HG03025 (cell line): ENCODE results near the gene FOXF1.

Experiments used
- ATAC-seq: cut with Tn5 transposase; IDR thresholded peaks from one replicate; pipeline ENCODE4 v1.9.1; 2021; ENCODE audit warnings: mild to moderate bottlenecking, moderate library complexity; ENCODE audit not compliant: unreplicated experiment, low FRiP score

Gene FOXF1

DNA sequence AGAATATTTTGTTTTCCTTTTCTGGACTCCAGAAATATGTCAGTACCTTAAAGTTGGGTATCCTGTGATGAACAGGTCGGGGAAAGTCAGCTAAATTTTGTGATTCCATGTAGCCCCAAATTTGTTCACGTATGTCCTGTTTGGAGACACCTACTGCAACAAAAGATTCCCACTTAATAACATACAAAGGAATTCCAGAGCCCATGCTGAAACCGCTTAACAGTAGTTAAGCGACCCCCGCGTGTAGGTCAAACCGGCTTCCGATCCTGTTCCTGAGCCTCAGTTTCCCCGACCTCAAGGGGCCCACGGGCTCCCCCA, 44.2 kb downstream of the FOXF1 start:
- ATAC-seq: no peak

DNA sequence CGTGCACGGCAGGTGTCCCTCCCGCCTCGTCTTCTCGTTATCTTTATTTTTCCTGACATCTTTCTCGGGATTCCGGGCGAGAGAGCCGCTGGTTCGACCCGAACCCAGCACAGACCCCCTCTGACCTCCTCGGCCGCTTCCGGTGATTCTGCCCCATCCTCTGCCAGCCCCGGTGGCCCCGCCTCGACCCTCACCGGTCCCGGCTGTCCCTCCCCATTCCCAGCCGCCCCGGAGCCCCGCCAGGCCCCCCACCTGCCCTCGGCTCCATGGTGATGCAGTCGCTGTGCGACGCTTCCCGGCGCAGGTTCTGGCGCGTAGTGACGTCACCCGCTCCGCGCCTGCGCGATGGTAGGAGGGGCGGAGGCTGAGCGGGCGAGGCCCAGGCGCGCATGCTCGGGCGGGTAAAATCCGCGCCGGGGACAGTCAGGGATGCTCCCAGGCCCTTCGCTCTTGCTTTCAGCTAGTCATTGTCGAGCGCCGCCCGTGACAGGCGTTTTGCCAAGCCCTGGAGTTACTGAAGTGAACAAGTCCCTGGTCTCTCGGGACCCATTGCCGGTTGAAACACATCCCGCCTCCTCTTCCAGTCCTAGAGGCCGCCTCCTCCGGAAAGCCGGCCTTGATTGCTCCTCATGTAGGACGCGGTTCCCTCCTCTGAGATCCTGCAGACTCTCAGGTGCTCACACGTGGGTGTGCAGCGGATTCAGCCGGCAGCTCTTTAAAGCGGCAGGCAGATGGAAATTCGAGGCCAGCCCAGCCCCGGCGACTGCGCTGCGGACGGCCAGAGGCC, 44.8 kb downstream of the FOXF1 start, which contains the start of gene MTHFSD:
TSS of gene MTHFSD (minus strand) at position 319 of the 787 bp plus-strand sequence. CDS start at position 268, 51 bp downstream.
- peak; percentile 85 for ATAC-seq

DNA sequence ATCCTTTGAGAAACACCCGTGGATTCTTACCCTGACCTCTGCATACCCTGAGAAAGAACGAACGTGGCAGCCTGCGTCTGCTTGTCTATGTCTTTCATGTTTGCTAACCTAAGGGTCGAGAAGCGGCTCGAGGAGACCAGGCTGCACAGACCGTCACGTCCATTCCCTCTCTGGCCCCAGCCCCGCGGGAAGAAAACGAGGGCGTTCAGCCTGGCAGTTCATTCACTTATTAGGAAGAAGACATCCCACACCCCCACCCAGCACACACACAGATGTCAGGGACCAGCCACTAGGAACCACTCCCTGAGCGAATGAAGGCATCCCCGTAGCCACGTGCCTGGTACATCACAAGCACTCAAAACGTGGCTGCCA, 45.4 kb downstream of the FOXF1 start:
- no peak for ATAC-seq

DNA sequence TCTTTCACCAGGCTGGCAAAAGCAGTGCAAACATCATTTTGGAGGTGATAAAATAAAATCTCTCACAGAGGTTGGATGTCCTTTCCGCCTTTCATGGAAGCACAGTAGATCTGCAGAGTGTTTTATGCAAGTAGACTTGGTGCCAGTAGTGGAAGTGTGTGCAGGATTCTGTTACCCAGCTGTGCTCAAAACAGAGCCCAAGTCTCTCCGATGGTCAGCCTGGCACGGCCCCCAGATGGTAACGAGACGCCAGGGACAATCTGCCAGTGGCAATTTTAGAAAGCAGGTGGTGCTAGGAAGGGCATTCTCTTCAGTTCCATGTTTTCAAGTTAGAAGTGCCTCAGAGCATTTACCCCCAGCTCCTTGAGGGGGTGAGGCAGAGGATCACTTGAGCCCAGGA, 46.2 kb downstream of the FOXF1 start:
- ATAC-seq: no peak

DNA sequence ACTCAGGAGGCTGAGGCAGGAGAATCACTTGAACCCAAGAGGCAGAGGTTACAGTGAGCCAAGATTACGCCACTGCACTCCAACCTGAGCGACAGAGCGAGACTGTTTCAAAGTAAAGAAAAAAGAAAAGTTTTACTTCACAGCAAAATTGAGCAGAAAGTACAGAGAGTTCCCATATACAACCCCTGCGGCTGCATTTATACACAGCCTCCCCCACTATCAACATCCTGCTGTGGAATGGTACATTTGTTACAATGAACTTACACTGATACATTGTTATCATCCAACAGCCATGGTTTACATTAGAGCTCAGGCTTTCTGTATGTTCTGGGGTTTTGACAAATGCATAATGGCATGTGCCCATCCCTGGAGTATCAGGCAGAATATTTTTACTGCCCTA, 47.3 kb downstream of the FOXF1 start:
- ATAC-seq: no peak

DNA sequence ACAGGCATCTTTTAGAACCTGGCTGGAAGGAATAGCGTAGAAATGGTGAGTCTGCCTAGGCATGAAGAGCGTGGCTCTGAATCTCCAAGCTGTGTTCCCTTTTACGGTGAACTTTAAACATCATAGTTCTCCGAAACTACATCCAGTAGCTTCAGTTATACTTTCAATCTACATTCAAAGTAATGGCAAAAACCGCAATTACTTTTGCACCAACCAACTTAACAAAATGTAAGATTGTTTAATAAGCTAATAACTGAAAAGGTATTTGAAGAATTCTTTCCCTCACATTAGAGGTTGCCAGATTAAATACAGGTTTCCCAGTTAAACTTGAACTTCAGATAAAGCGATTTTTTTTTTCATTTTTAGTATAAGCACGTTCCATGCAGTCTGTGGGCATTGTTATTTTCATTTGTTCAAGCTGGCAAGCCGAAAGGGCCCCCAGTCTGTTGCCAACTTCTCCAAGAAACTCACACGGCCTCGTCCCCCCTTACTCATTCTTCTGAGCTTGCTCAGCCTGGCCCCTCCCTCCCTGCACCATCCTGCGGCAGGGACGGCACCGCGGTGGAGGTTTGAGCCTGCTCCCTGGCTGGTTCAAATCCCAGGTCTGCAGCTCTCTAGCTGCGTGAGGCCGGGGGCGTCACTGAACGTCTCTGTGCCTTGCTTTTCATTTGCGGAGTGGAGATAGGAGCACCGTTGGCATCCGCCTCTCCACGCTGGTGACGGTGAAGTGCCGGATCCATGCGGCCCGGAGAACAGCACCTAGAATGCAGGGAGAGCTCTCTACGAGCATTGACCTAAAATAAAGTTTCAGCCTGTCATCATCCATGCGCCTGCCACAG, 48.2 kb downstream of the FOXF1 start:
- no peak for ATAC-seq

DNA sequence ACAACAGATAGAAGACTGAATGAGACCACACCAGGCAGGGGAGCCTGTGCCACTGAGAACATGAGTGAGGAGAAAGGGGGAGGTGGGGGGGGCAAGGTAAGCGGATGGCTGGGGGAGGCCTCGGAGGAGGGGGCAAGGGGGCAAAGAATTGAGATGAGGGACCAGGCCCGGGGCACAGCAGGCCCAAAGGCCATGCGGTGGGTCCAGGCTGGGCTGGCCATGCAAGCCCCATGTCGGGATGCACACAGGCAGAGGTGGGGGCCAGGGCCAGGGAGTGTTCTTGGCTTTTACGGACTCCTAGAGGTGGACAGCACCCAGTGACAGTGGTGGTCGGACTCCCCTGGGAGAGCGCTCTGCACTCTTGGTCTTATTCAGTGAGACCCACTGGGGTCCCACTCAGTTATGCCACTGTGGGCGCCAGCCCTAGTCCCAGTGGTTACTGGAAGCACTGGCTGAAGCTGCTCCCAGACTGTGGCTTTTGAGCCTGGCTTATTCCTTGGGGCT, 49.5 kb downstream of the FOXF1 start:
- ATAC-seq: no peak

DNA sequence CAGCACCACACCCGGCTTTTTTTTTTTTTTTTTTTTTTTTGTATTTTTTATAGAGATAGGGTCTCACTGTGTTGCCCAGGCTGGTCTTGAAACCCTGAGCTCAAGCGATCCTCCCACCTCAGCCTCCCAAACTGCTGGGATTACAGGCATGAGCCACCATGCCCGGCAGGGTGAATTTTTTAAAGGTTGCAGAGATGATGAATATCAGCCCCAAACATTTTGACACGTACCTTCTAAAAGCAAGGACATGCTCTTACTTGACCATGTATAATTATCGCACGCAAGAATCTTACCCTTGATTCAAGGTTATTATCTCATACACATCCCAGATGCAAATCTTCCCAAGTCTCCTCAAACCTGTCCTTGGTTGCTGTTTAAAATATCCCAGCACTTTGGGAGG, 52.0 kb downstream of the FOXF1 start:
- ATAC-seq: no peak

DNA sequence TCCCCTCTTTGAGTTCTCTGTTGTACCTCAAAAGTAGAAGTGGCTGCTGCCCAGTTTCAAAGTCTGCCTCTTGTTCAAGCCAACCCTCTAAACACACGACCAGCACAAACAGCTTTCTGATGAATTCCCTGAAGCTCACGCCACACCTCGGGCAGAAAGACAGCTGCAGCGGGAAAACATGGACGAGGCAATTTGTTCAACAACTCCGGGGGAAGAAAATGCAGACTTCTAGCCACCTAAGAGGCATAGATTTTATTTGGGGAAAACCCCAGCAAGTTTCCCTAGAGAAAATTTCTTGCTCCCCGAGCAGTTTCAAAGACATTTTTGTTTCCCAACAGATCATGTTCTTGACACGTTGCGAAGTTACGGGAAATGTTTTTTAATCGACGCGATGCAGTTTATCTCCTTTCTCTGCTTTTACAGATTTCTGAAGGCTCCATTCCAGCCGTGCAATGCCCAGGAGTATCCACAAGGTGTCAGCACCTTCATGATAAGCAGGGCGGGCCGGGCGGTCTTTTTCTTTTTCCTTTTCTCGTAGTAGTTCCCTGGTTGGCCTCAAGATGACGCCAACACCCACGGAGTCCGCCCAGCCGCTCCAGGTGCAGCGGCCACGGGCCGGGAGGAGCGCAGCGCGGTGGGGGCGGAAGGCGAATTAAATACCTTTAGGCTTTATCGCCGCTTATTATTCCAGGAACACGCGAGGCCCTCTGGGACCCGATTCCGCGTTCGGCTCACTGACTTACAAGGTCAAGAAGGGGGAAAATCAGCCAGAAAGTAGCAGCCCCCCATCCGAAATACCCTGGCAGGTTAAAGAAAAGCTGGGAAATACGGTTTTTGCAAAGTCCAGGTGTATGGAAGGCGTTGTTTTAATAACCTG, 53.4 kb downstream of the FOXF1 start:
- no peak for ATAC-seq
